HepG2 (cell line): ENCODE results near the gene FAM222B.

Experiments used
- CREM ChIP-seq, 2 experiments: sonication (generic) in 1 of 2; formaldehyde crosslinking in 1 of 2; IDR thresholded peaks; 2 replicates each; pipeline versions ENCODE4 v1.4.0 to v1.6.1; 2016 to 2020; ENCODE audit warnings: antibody characterized with exemption in 1 of 2, mild to moderate bottlenecking in 1 of 2, missing genetic modification reagents in 1 of 2
- FOXM1 ChIP-seq: sonication (generic); formaldehyde crosslinking; IDR thresholded peaks from 2 replicates; pipeline ENCODE4 v1.5.0; 2020; ENCODE audit warnings: missing genetic modification reagents
- MAFK ChIP-seq, 2 experiments: IDR thresholded peaks in 1 of 2; conservative IDR thresholded peaks in 1 of 2; 2 replicates each; pipeline ENCODE4 v1.6.1; 2011; ENCODE audit warnings: improper control_type of control experiment in 2 of 2, low read length in 2 of 2
- MXD4 ChIP-seq: IDR thresholded peaks from 2 replicates; pipeline ENCODE4 v1.6.1; 2016; ENCODE audit warnings: mild to moderate bottlenecking, missing biosample characterization, missing genetic modification reagents
- RAD21 ChIP-seq: fragments of 450-650 bp; formaldehyde crosslinking; IDR thresholded peaks from 2 replicates; pipeline ENCODE4 v1.5.0; 2020; ENCODE audit warnings: mild to moderate bottlenecking
- STAT5B ChIP-seq: sonication (generic); formaldehyde crosslinking; IDR thresholded peaks from 2 replicates; pipeline ENCODE4 v1.4.0; 2020; ENCODE audit warnings: missing genetic modification reagents
- ZBTB4 ChIP-seq: sonication (generic); formaldehyde crosslinking; IDR thresholded peaks from 2 replicates; pipeline ENCODE4 v1.4.0; 2020; ENCODE audit warnings: missing genetic modification reagents, mild to moderate bottlenecking, borderline replicate concordance
- ZNF207 ChIP-seq: fragments of 450-650 bp; IDR thresholded peaks from 2 replicates; pipeline ENCODE4 v1.6.1; 2016; ENCODE audit warnings: antibody characterized with exemption, borderline replicate concordance
- ZNF317 ChIP-seq: sonication (generic); formaldehyde crosslinking; IDR thresholded peaks from 2 replicates; pipeline ENCODE4 v1.5.0; 2020; ENCODE audit warnings: mild to moderate bottlenecking, missing genetic modification reagents
- ZNF333 ChIP-seq: sonication (generic); formaldehyde crosslinking; IDR thresholded peaks from 2 replicates; pipeline ENCODE4 v1.4.0; 2020; ENCODE audit warnings: mild to moderate bottlenecking, missing genetic modification reagents, borderline replicate concordance
- TF ChIP-seq, protein P1 (sequence below): sonication (generic); formaldehyde crosslinking; IDR thresholded peaks from 2 replicates; pipeline ENCODE4 v1.5.0; 2020; ENCODE audit warnings: mild to moderate bottlenecking, missing genetic modification reagents, moderate library complexity
- TF ChIP-seq, protein P2 (sequence below): sonication (generic); formaldehyde crosslinking; IDR thresholded peaks from 2 replicates; pipeline ENCODE4 v1.5.0; 2020; ENCODE audit warnings: missing genetic modification reagents

DNA sequence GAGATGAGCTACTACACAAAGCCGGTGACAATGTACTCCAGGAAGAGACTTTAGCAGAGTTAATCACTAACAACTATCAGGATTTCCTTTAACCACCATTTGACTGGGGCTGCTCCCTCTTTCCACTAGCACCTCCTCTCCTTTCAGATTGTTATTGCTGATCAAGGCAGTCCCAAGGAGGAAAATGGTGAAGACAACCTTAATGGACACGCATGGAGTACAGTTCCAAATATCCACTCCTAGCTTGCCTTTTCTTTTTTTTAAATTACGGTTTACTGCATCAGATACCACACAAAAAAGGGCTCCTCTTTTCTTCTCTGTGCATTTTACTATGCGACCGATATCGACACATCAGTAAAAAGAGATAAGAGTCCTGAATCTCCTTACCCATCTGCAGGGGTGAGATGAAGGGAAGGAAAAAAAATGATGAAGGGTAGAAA, 30.9 kb downstream of the FAM222B start:
- TF ChIP-seq RAD21 (CRISPR knock-in tag) (no peak), CREM (IDR thresholded peaks at IDR 0.05) (no peak), CREM (CRISPR knock-in tag; IDR thresholded peaks at IDR 0.05) (no peak), ZNF317 (CRISPR knock-in tag) (no peak), ZNF207 (no peak), MAFK (conservative IDR thresholded peaks at IDR 0.05 in 1 of 2, IDR thresholded peaks at IDR 0.05 in 1 of 2; ENCODE audit: low read length in 2 of 2) (no peak), ZNF333 (CRISPR knock-in tag) (no peak), STAT5B (CRISPR knock-in tag) (no peak), ZBTB4 (CRISPR knock-in tag) (no peak), FOXM1 (no peak), MXD4 (CRISPR knock-in tag) (no peak)
- TF ChIP-seq, protein P1, sequence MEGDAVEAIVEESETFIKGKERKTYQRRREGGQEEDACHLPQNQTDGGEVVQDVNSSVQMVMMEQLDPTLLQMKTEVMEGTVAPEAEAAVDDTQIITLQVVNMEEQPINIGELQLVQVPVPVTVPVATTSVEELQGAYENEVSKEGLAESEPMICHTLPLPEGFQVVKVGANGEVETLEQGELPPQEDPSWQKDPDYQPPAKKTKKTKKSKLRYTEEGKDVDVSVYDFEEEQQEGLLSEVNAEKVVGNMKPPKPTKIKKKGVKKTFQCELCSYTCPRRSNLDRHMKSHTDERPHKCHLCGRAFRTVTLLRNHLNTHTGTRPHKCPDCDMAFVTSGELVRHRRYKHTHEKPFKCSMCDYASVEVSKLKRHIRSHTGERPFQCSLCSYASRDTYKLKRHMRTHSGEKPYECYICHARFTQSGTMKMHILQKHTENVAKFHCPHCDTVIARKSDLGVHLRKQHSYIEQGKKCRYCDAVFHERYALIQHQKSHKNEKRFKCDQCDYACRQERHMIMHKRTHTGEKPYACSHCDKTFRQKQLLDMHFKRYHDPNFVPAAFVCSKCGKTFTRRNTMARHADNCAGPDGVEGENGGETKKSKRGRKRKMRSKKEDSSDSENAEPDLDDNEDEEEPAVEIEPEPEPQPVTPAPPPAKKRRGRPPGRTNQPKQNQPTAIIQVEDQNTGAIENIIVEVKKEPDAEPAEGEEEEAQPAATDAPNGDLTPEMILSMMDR (CRISPR knock-in tag) = no peak
- TF ChIP-seq, protein P2, sequence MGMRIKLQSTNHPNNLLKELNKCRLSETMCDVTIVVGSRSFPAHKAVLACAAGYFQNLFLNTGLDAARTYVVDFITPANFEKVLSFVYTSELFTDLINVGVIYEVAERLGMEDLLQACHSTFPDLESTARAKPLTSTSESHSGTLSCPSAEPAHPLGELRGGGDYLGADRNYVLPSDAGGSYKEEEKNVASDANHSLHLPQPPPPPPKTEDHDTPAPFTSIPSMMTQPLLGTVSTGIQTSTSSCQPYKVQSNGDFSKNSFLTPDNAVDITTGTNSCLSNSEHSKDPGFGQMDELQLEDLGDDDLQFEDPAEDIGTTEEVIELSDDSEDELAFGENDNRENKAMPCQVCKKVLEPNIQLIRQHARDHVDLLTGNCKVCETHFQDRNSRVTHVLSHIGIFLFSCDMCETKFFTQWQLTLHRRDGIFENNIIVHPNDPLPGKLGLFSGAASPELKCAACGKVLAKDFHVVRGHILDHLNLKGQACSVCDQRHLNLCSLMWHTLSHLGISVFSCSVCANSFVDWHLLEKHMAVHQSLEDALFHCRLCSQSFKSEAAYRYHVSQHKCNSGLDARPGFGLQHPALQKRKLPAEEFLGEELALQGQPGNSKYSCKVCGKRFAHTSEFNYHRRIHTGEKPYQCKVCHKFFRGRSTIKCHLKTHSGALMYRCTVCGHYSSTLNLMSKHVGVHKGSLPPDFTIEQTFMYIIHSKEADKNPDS (CRISPR knock-in tag) = no peak
